GM12875 (cell line): Measurements from ENCODE around the gene TMED1.
"Not testable (repeated sequence)": the region's sequence is repeated elsewhere in the genome, so short reads cannot be mapped to it uniquely, and the experiment has no call there.

ENCODE experiments used
- H3K4me3 ChIP-seq: one replicate; pipeline ENCODE4 v1.5.1; 2011; ENCODE audit warnings: low read depth, low read length, control low read depth
- TF ChIP-seq, protein P1 (sequence below): IDR thresholded peaks from 2 replicates; pipeline ENCODE4 v1.5.1; 2011; ENCODE audit warnings: low read depth, mild to moderate bottlenecking, control low read depth, inconsistent platforms, low read length, moderate library complexity, borderline replicate concordance; ENCODE audit not compliant: insufficient read depth

TMED1 gene

DNA sequence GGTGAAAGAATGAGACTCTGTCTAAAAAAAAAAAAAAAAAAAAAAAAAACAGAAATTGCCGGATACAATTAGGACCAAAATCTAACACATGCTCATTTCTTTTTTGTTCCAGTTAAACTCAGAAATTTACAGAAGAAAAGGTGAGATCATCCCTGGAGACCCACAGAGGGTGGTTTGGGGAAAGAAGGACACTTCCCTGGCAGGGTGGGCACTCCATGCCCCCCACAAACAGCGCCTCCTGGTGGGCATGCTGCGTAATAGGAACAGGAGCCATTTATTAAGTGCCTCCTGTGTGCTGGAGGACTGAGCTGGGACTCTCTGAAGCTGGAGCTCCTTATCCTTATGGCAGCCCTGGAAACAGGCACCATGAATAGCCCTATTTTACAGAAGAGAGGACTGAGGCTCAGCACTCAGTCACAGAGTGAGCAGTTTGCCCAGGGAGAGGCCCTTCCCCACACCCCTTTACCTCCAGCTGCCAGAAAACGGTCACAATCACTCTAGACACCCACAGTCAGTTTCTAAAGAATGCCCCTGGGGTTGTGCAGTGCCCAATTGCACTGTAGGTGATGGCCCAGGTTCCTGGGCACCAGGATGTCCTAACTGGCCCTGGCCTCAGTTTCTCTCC, 22.3 kb upstream of the TMED1 start:
- H3K4me3 ChIP-seq: no peak overlapping the region
- TF ChIP-seq, protein P1, sequence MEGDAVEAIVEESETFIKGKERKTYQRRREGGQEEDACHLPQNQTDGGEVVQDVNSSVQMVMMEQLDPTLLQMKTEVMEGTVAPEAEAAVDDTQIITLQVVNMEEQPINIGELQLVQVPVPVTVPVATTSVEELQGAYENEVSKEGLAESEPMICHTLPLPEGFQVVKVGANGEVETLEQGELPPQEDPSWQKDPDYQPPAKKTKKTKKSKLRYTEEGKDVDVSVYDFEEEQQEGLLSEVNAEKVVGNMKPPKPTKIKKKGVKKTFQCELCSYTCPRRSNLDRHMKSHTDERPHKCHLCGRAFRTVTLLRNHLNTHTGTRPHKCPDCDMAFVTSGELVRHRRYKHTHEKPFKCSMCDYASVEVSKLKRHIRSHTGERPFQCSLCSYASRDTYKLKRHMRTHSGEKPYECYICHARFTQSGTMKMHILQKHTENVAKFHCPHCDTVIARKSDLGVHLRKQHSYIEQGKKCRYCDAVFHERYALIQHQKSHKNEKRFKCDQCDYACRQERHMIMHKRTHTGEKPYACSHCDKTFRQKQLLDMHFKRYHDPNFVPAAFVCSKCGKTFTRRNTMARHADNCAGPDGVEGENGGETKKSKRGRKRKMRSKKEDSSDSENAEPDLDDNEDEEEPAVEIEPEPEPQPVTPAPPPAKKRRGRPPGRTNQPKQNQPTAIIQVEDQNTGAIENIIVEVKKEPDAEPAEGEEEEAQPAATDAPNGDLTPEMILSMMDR: peak; percentile 83

DNA sequence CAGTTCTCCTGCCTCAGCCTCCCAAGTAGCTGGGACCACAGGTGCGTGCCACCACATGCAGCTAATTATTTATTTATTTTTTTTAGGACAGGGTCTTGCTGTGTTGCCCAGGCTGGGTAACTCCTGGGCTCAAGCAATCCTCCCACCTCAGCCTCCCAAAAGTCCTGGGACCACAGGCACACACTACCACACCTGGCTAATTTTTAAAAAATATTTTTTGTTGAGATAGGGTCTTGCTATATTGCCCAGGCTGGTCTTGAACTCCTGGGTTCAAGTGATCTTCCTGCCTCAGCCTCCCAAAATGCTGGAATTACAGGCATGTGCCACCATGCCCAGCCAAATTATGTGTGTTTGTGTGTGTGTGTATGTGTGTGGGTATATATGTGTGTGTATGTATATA, 20.9 kb upstream of the TMED1 start:
- not testable (repeated sequence) for H3K4me3 ChIP-seq

DNA sequence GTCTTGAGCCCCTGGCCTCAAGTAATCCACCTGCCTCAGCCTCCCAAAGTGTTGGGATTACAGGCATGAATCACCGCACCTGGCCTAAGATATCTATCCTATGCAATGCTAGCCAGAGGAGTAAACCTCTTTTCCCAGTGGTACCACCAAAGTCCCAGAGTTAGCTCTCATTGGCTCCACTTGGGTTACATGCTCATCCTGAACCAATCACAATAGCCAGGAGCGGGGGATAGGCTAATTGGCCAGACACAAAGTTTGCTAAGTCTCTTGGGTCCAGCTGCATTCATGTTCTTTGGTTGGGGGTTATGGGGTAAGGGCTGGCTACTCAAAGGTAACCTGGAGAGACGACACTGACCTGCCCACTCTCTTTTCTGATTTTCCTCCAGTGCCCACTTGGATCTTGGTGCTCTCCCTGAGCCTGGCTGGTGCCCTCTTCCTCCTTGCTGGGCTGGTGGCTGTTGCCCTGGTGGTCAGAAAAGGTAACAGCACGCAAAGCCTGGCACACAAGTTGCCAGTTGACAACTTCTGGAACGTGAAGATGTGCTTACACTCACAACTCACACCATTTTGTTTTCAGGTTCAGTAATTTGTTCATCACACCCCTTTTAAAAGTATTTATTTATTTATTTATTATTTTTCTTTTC, 20.0 kb upstream of the TMED1 start:
- TF ChIP-seq, protein P1: peak; percentile 67

DNA sequence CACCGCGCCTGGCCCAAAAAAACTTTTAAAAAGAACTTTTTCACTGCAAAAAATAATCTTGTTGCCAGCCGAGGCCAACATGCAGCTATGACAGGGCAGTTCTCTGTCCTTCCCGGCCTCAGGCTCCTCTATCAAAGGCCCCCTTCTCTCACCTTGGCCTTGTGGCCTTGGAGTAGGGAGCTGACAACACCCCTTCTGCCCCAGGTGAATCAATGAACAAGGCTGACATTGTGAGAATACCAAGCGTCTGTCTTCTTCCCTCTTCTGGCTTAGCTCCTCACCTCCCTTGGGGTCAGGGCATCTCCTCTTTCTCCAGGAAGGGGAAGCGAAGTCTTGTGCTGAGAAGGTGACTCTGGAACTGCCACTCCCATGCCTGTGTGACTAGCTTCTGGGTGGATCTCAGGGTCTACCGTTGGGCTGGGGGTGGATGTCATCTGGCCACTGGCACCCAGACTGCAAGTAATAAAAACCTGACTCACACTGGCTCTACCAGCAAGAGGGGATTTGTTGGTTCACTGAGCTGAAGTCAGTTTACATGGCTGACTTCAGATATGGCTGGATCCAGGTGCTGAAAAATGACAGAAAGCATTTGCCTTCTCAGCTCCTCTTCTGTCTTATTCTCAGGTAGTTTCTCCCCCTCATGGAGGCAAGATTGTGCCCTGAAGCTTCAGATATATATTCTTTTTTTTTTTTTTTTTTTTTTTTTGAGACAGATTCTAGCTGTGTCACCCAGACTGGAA, 18.5 kb upstream of the TMED1 start:
- TF ChIP-seq, protein P1: no peak
- H3K4me3 ChIP-seq: no peak overlapping the region

More for the DNA sequence above, 20.0 kb upstream of the TMED1 start:
- H3K4me3 ChIP-seq: no peak overlapping the region

DNA sequence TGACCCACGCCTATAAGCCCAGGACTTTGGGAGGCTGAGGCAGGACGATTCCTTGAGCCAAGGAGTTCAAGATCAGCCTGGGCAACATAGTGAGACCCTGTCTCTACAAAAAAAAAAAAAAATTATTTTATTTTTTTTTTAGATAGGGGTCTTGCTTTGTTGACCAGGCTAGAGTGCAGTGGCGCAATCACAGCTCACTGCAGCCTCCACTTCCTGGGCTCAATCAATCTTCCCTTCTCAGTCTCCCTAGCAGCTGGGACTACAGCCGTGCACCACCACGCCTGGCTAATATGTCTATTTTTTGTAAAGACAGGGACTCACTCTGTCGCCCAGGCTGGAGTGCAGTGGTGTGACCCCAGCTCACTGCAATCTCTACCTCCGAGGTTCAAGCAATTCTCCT, 16.9 kb upstream of the TMED1 start:
- TF ChIP-seq, protein P1: no peak
- H3K4me3 ChIP-seq: no peak overlapping the region

DNA sequence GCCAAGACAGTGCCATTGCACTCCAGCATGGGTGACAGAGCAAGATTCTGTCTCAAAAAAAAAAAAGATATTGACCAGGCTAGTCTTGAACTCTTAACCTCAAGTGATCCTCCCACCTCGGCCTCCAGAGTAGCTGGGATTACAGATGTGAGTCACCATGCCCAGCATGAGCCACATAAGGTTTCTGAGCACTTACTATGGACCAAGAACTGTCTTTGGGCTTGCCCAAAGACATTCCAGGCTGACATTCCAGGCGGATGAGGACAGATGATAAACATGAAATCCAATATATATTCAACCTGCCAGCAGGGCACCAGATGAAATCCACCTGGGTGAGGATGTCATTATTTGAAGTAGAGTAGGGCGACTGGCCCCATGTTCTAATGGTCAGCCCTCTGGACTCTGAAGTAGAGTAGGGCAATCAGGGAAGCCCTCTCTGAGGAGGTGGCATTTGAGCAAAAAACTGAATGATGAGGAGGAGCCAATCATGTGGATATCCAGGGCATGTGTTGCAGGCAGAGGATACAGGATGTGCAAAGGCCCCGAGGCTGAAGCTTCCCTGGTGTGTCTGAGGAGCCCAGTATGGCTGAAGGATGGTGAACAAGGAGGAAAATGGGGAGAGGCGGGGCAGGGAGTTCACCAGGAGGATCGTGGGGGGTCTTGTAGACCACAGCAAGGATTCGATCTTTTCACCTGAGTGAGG, 16.2 kb upstream of the TMED1 start:
- H3K4me3 ChIP-seq: no peak overlapping the region
- TF ChIP-seq, protein P1: no peak

DNA sequence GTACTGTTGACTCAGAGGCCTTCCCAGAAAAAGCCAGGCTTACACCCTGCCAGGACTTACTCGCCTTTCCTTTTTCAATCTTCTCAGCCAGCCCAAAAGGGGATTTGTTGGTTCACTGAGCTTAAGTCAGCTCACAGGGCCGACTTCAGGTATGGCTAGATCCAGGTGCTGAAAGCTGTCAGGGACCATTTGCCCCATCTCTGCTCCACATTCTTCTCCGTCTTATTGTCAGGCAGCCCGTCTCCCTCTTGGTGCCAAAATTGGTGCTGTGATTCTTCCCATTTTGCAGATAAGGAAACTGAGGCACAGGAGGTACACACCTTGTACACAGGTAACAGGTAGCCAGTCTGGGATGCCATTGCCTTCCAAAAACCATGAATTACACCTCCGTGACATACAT, 14.6 kb upstream of the TMED1 start:
- TF ChIP-seq, protein P1: no peak
- no peak overlapping the region for H3K4me3 ChIP-seq
